Neural crest cell (in vitro differentiated cells): Measurements from ENCODE around the gene DAAM1. TPM values are rescaled to one million over a fixed set of nuclear protein-coding genes. Genes with fewer than 3 reads are reported as not detected.

Source experiments
- DNase-seq: peaks from one replicate; pipeline ENCODE4 v3.0.0; 2021; ENCODE audit warnings: low read depth, mixed read lengths, low spot score
- H3K27ac Mint-ChIP-seq: one replicate; pipeline ENCODE4 v1.8.0; 2021; ENCODE audit warnings: mild to moderate bottlenecking, mixed read lengths; ENCODE audit not compliant: unreplicated experiment
- H3K27me3 Mint-ChIP-seq: 2 replicates; pipeline ENCODE4 v1.8.0; 2021; ENCODE audit warnings: low read depth, mild to moderate bottlenecking, mixed read lengths
- H3K36me3 Mint-ChIP-seq: 2 replicates; pipeline ENCODE4 v1.8.0; 2021; ENCODE audit warnings: low read depth, mild to moderate bottlenecking, mixed read lengths
- H3K4me1 Mint-ChIP-seq: 2 replicates; pipeline ENCODE4 v1.8.0; 2021; ENCODE audit warnings: mixed read lengths
- H3K4me3 Mint-ChIP-seq: one replicate; pipeline ENCODE4 v1.8.0; 2021; ENCODE audit warnings: mild to moderate bottlenecking, mixed read lengths
- H3K9me3 Mint-ChIP-seq: 2 replicates; pipeline ENCODE4 v1.8.0; 2021; ENCODE audit warnings: mixed read lengths
- CTCF ChIP-seq: fragments of 200-600 bp; sonication (generic); conservative IDR thresholded peaks from 2 replicates; pipeline ENCODE4 v1.5.0; 2021; ENCODE audit warnings: antibody characterized with exemption, mild to moderate bottlenecking
- total RNA-seq: library from RNA; stranded (reverse); gene quantifications from 2 replicates; pipeline ENCODE4 v1.2.1, GENCODE V29; 2021

DAAM1 gene
- total RNA-seq, 1 donor from 2014 or later = 47.2 TPM

GRCh38 chr14:59321626-59321949 is 133.1 kb downstream of the DAAM1 start:
- H3K36me3 Mint-ChIP-seq = peaks cover 6% of the 10 kb centered on the region
- no peak overlapping the region for H3K27ac Mint-ChIP-seq
- no peak for DNase-seq
- peaks cover 4% of the 10 kb centered on the region for H3K4me1 Mint-ChIP-seq
- no peaks in the 10 kb centered on the region for H3K9me3 Mint-ChIP-seq
- H3K27me3 Mint-ChIP-seq = no peaks in the 10 kb centered on the region
- no peak for TF ChIP-seq CTCF
- no peak overlapping the region for H3K4me3 Mint-ChIP-seq

- H3K27me3 Mint-ChIP-seq = no peaks in the 10 kb centered on the region
- no peak for TF ChIP-seq CTCF
- DNase-seq = no peak
- H3K27ac Mint-ChIP-seq = no peak overlapping the region
- peaks cover 3% of the 10 kb centered on the region for H3K4me1 Mint-ChIP-seq
- H3K36me3 Mint-ChIP-seq = peaks cover 8% of the 10 kb centered on the region
- H3K4me3 Mint-ChIP-seq = no peak overlapping the region
- no peaks in the 10 kb centered on the region for H3K9me3 Mint-ChIP-seq
These were observed 137.4 kb downstream of the DAAM1 start for GRCh38 chr14:59325906-59326305.

- Mint-ChIP-seq H3K27ac (no peak overlapping the region), H3K4me1 (peaks cover 8% of the 10 kb centered on the region), H3K4me3 (no peak overlapping the region), H3K36me3 (peaks cover 17% of the 10 kb centered on the region), H3K27me3 (no peaks in the 10 kb centered on the region), H3K9me3 (no peaks in the 10 kb centered on the region)
- TF ChIP-seq CTCF = no peak
- DNase-seq = no peak
These were observed 140.0 kb downstream of the DAAM1 start for GRCh38 chr14:59328454-59328853.

GRCh38 chr14:59330455-59330854 is 142.0 kb downstream of the DAAM1 start:
- H3K4me3 Mint-ChIP-seq = no peak overlapping the region
- no peak for DNase-seq
- H3K36me3 Mint-ChIP-seq = peaks cover 16% of the 10 kb centered on the region
- H3K27me3 Mint-ChIP-seq = no peaks in the 10 kb centered on the region
- peaks cover 21% of the 10 kb centered on the region for H3K4me1 Mint-ChIP-seq
- H3K9me3 Mint-ChIP-seq = no peaks in the 10 kb centered on the region
- H3K27ac Mint-ChIP-seq = no peak overlapping the region
- TF ChIP-seq CTCF = no peak

- no peaks in the 10 kb centered on the region for H3K27me3 Mint-ChIP-seq
- peaks cover 16% of the 10 kb centered on the region for H3K36me3 Mint-ChIP-seq
- no peak for TF ChIP-seq CTCF
- H3K4me3 Mint-ChIP-seq = no peak overlapping the region
- peaks cover 24% of the 10 kb centered on the region for H3K4me1 Mint-ChIP-seq
- DNase-seq = no peak
- no peak overlapping the region for H3K27ac Mint-ChIP-seq
- H3K9me3 Mint-ChIP-seq = no peaks in the 10 kb centered on the region
These were observed 142.8 kb downstream of the DAAM1 start for GRCh38 chr14:59331217-59331616.

GRCh38 chr14:59332727-59333126 is 144.3 kb downstream of the DAAM1 start:
- H3K9me3 Mint-ChIP-seq = no peaks in the 10 kb centered on the region
- no peak for DNase-seq
- peaks cover 12% of the 10 kb centered on the region for H3K36me3 Mint-ChIP-seq
- TF ChIP-seq CTCF = no peak
- H3K4me3 Mint-ChIP-seq = no peak overlapping the region
- peaks cover 34% of the 10 kb centered on the region for H3K4me1 Mint-ChIP-seq
- H3K27ac Mint-ChIP-seq = no peak overlapping the region
- no peaks in the 10 kb centered on the region for H3K27me3 Mint-ChIP-seq
